Ascending aorta (tissue), 2 donors: ENCODE results near the gene LYZL2. TPM values are rescaled to one million over a fixed set of nuclear protein-coding genes. Genes with fewer than 3 reads are reported as not detected.

Source experiments
- DNase-seq, 2 donors: peaks; one replicate each; pipeline ENCODE4 v3.0.0-alpha.2; 2019; ENCODE audit warnings: low spot score in 2 of 2
- H3K27ac ChIP-seq, 2 donors: fragments of 200-600 bp; sonication (generic); one replicate each; pipeline ENCODE4 v1.5.1; 2016 to 2017; ENCODE audit warnings: mild to moderate bottlenecking in 1 of 2
- H3K27me3 ChIP-seq: fragments of 200-600 bp; sonication (generic); one replicate; pipeline ENCODE4 v1.5.1; 2017
- H3K36me3 ChIP-seq, 2 donors: fragments of 200-600 bp; sonication (generic); one replicate each; pipeline ENCODE4 v1.5.1; 2016
- H3K4me1 ChIP-seq, 2 donors: fragments of 200-600 bp; sonication (generic); one replicate each; pipeline ENCODE4 v1.5.1; 2016 to 2017; ENCODE audit warnings: mild to moderate bottlenecking in 1 of 2
- H3K4me3 ChIP-seq, 2 donors: fragments of 200-600 bp; sonication (generic); one replicate each; pipeline ENCODE4 v1.5.1; 2016 to 2017; ENCODE audit warnings: mild to moderate bottlenecking in 1 of 2
- H3K9me3 ChIP-seq, 2 donors: fragments of 200-600 bp; sonication (generic); one replicate each; pipeline ENCODE4 v1.5.1; 2016
- CTCF ChIP-seq, 3 experiments: fragments of 200-600 bp in 2 of 3; fragments of 450-650 bp in 1 of 3; sonication (generic) in 2 of 3; IDR thresholded peaks; one replicate each; pipeline ENCODE4 v1.5.1; 2016 to 2019; ENCODE audit warnings: antibody characterized with exemption in 3 of 3, mild to moderate bottlenecking in 1 of 3, moderate library complexity in 1 of 3
- intact Hi-C: fragments of 100-400 bp; cut with DNase I; formaldehyde crosslinking; loops from one replicate; pipeline ENCODE4 v1.15.1; 2023
- total RNA-seq: library from RNA; depleted of rRNA; stranded (reverse); fragments of >200 nt; gene quantifications from one replicate; pipeline ENCODE4 v1.1.0, GENCODE V29; 2016

The LYZL2 gene
- total RNA-seq, 1 donor from 2014 or later, result not detected

- DNase-seq, result peak in 1 of 2 donors; percentile 40
- TF ChIP-seq CTCF (IDR thresholded peaks at IDR 0.05), result no peak
- Histone ChIP-seq H3K4me3 (no peak overlapping the region), H3K27me3 (no peaks in the 10 kb centered on the region), H3K27ac (no peak overlapping the region), H3K4me1 (no peaks in the 10 kb centered on the region), H3K36me3 (no peaks in the 10 kb centered on the region), H3K9me3 (no peaks in the 10 kb centered on the region)
- intact Hi-C loops, result no loop called here
These were observed 66.8 kb downstream of the LYZL2 start for GRCh38 chr10:30562787-30563186.

Other genes with a start within 250 kb of the LYZL2 start
- gene MAP3K8, start 195.6 kb downstream of the LYZL2 start, total RNA-seq, result 15.8 TPM